GM10248 (cell line): ENCODE results near the gene S100A8.

ENCODE experiments used
- CTCF ChIA-PET: fragments of 300-600 bp; sonication (Branson Sonifier 250); formaldehyde crosslinking; extraction: SDS; loops from one replicate; lab custom pipeline; 2021; ENCODE audit warnings: antibody characterized with exemption; lab: Yijun Ruan, JAX
- POLR2A ChIA-PET: fragments of 350-650 bp; sonication (Branson Sonifier 250); formaldehyde crosslinking; extraction: SDS; loops from one replicate; lab custom pipeline; 2020; ENCODE audit warnings: antibody characterized with exemption; lab: Yijun Ruan, JAX
- DNase-seq: peaks from one replicate; pipeline ENCODE4 v3.0.0; 2012; ENCODE audit errors: extremely low spot score
- CTCF ChIP-seq: IDR thresholded peaks from 2 replicates; pipeline ENCODE4 v1.5.1; 2012; ENCODE audit warnings: mild to moderate bottlenecking, low read depth; ENCODE audit errors: extremely low read depth, missing control alignments, control extremely low read depth

S100A8 gene

GRCh38 chr1:153365696-153366095 lies 25.2 kb downstream of the S100A8 start:
- DNase-seq, result no peak
- POLR2A ChIA-PET, result no interaction called here
- CTCF ChIA-PET, result interaction anchor here (0.9 to 3.0 kb wide), 5 partner anchors 10 to 130 kb away, joined by 4 to 13 read pairs (median 10); no protein-coding TSS in a partner anchor
- TF ChIP-seq CTCF, result no peak

GRCh38 chr1:153364766-153365666 lies 25.9 kb downstream of the S100A8 start:
- CTCF ChIA-PET, result interaction anchor here (0.9 to 3.0 kb wide), 5 partner anchors 9 to 130 kb away, joined by 4 to 13 read pairs (median 10); no protein-coding TSS in a partner anchor
- POLR2A ChIA-PET, result no interaction called here
- no peak for DNase-seq
- TF ChIP-seq CTCF, result no peak

- TF ChIP-seq CTCF, result no peak
- CTCF ChIA-PET, result interaction anchor here (1.6 to 2.7 kb wide), 2 partner anchors 11 to 12 kb away, joined by 4 to 10 read pairs; no protein-coding TSS in a partner anchor
- no peak for DNase-seq
- POLR2A ChIA-PET, result no interaction called here
Measured at GRCh38 chr1:153364156-153364555, 26.7 kb downstream of the S100A8 start.

- ChIA-PET POLR2A (no interaction called here), CTCF (interaction anchor here (2.7 kb wide), 1 partner anchor 10 kb away, joined by 10 read pairs; no protein-coding TSS in a partner anchor)
- DNase-seq, result no peak
- no peak for TF ChIP-seq CTCF
Measured at GRCh38 chr1:153363641-153364040, 27.2 kb downstream of the S100A8 start.

GRCh38 chr1:153362187-153362775 lies 28.6 kb downstream of the S100A8 start:
- DNase-seq, result no peak
- TF ChIP-seq CTCF, result no peak
- ChIA-PET CTCF (interaction anchor here (1.1 to 1.6 kb wide), 3 partner anchors 10 to 132 kb away, joined by 5 to 18 read pairs (median 5); no protein-coding TSS in a partner anchor), POLR2A (no interaction called here)

- no peak for TF ChIP-seq CTCF
- CTCF ChIA-PET, result interaction anchor here (1.1 to 1.6 kb wide), 3 partner anchors 9 to 133 kb away, joined by 5 to 18 read pairs (median 5); no protein-coding TSS in a partner anchor
- POLR2A ChIA-PET, result no interaction called here
- no peak for DNase-seq
Measured at GRCh38 chr1:153361480-153362109, 29.3 kb downstream of the S100A8 start.
